ENCODE data around the gene ZBTB32. TPM values are rescaled to one million over a fixed set of nuclear protein-coding genes. Genes with fewer than 3 reads are reported as not detected.

ZBTB32 gene
- total RNA-seq, 1 donor from 2014 or later, result not detected

DNA sequence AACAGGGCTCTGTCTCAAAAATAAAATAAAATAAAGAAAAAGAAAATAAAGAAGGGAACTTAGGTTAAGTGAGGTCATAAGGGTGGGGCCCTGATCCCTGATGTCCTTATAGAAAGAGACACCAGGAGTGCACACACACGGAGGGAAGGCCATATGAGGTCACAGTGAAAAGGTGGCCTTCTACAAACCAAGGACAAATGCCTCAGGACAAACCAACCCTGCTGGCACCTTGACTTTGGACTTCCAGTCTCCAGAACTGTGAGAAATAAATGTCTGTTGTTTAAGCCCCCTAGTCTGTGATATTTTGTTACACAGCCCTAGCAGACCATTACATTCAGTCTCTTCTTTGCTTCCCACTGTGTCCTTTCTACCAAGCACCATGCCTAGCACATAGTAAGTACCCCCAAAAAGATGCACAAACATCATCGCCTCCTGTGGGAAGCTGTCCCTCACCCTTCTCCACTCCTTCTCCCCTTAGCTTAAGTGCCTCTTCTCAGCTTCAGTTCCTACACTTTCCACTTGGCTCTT is 8.4 kb upstream of the ZBTB32 start:
- no peak overlapping the region for H3K27ac Mint-ChIP-seq (ENCODE audit: unreplicated experiment)
- TF ChIP-seq, protein P1, sequence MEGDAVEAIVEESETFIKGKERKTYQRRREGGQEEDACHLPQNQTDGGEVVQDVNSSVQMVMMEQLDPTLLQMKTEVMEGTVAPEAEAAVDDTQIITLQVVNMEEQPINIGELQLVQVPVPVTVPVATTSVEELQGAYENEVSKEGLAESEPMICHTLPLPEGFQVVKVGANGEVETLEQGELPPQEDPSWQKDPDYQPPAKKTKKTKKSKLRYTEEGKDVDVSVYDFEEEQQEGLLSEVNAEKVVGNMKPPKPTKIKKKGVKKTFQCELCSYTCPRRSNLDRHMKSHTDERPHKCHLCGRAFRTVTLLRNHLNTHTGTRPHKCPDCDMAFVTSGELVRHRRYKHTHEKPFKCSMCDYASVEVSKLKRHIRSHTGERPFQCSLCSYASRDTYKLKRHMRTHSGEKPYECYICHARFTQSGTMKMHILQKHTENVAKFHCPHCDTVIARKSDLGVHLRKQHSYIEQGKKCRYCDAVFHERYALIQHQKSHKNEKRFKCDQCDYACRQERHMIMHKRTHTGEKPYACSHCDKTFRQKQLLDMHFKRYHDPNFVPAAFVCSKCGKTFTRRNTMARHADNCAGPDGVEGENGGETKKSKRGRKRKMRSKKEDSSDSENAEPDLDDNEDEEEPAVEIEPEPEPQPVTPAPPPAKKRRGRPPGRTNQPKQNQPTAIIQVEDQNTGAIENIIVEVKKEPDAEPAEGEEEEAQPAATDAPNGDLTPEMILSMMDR (conservative IDR thresholded peaks at IDR 0.05), result no peak
- H3K36me3 Mint-ChIP-seq (ENCODE audit: low read depth), result no peaks in the 10 kb centered on the region
- no peaks in the 10 kb centered on the region for H3K9me3 Mint-ChIP-seq
- peaks cover 4% of the 10 kb centered on the region for H3K4me1 Mint-ChIP-seq
- H3K27me3 Mint-ChIP-seq (ENCODE audit: low read depth), result peaks cover 2% of the 10 kb centered on the region
- H3K4me3 Mint-ChIP-seq, result no peak overlapping the region
- no peak for DNase-seq (ENCODE audit: low read depth, low spot score)

DNA sequence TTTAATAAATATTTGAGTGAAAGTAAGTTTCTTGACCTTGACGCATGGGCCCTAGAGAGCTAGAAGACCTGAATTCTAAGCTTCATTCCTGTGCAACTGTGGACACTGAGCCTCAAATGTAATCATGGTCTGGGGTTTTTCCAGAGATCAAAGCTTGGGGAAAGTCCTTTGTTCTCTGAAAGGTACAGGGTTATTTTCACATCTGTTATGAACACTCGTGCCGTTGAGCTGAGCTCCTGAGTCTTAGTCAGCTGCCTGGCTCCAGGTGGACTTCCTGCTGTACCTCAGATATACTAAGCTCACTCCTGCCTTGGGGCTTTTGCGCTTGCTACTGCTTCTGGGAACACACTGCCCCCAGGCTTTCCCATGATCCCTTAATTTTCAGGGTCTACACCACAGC is 7.5 kb upstream of the ZBTB32 start:
- no peak for DNase-seq (ENCODE audit: low read depth, low spot score)
- no peak overlapping the region for H3K27ac Mint-ChIP-seq (ENCODE audit: unreplicated experiment)
- no peaks in the 10 kb centered on the region for H3K9me3 Mint-ChIP-seq
- H3K4me1 Mint-ChIP-seq, result peaks cover 4% of the 10 kb centered on the region
- H3K4me3 Mint-ChIP-seq, result no peak overlapping the region
- peaks cover 2% of the 10 kb centered on the region for H3K27me3 Mint-ChIP-seq (ENCODE audit: low read depth)
- no peaks in the 10 kb centered on the region for H3K36me3 Mint-ChIP-seq (ENCODE audit: low read depth)
- TF ChIP-seq, protein P1 (conservative IDR thresholded peaks at IDR 0.05), result no peak

DNA sequence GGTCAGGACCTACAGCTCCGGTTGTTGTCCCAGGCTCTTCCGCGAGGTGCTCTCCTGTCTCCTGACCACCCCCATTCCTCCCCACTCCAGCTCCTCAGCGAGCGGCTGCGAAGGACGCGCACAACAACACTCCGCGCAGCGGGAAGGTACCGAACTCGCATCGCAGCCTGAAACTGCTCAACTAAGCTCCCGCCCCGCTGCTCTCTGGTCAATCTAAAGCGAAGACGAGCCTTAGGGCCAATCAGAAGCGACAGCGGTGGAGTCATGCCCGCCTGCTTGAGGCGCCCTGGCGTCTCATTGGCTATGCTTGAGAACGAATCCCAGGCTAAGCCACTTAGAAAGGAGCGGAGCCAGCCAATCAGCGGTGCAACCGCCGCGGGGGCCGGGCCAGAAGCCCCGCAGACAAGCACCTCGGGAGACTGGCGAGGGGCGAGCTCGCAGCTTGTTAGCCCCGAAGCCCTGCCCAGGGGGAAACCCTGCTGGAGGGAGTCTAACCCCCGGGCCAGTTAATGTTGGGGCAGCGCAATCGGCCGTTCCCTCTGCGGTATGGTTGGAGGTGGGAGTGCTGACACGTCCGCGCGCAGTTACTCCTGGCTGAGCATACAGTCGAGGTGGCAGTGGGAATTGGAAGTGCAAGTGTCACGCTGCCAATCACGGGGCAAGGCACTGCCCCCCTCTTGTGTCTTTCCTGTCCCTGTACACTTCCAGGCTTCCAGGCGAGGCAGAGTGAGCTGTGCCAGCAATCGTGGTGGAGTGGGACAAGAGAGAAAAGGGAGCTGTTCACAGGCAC is 1.9 kb upstream of the ZBTB32 start:
- Mint-ChIP-seq H3K27ac (ENCODE audit: unreplicated experiment) (peak overlapping the region; percentile 53), H3K27me3 (ENCODE audit: low read depth) (peaks cover 9% of the 10 kb centered on the region), H3K4me3 (peak overlapping the region; percentile 91), H3K9me3 (no peaks in the 10 kb centered on the region), H3K4me1 (peaks cover 6% of the 10 kb centered on the region), H3K36me3 (ENCODE audit: low read depth) (no peaks in the 10 kb centered on the region)
- peak; percentile 83 for DNase-seq (ENCODE audit: low read depth, low spot score)
- TF ChIP-seq, protein P1 (conservative IDR thresholded peaks at IDR 0.05), result no peak

DNA sequence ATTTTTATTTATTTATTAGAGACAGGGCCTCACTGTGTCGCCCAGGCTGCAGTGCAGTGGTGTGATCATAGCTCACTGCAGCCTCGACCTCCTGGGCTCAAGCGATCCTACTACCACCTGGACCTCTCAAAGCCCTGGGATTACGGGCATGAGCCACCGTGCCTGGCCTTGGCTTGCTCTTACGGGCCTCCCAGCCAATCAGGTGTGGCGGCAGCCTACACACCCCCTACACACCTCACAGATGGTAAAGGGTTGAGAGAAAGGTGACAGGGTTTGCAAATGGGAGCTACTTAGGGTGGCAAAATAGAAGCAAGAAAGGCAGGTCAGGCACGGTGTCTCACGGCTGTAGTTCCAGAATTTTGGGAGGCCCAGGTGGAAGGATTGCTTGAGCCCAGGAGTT is 1.0 kb upstream of the ZBTB32 start:
- no peaks in the 10 kb centered on the region for H3K36me3 Mint-ChIP-seq (ENCODE audit: low read depth)
- peaks cover 9% of the 10 kb centered on the region for H3K27me3 Mint-ChIP-seq (ENCODE audit: low read depth)
- no peak overlapping the region for H3K4me3 Mint-ChIP-seq
- H3K4me1 Mint-ChIP-seq, result peaks cover 6% of the 10 kb centered on the region
- no peak for DNase-seq (ENCODE audit: low read depth, low spot score)
- no peaks in the 10 kb centered on the region for H3K9me3 Mint-ChIP-seq
- H3K27ac Mint-ChIP-seq (ENCODE audit: unreplicated experiment), result no peak overlapping the region
- TF ChIP-seq, protein P1 (conservative IDR thresholded peaks at IDR 0.05), result no peak

DNA sequence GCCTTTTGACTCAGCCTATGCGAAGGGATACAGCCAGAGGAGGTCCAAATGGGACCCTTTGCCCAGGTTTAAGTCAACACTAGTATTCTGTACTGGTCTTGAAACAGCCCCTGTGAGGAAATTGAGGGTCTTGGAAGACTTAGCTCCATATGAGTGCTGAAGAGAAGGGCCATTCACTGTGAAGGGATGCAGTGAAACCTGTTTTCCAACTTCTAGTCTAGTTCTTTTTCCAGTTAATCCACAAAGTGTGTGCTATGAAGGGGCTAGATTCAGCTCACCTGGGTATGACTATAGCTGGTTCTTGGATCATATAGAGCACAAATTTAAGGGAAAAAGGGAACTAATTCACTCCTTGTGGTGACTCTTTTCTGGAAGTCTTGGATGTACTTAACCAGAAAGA is 4.0 kb downstream of the ZBTB32 start:
- Mint-ChIP-seq H3K36me3 (ENCODE audit: low read depth) (no peaks in the 10 kb centered on the region), H3K27ac (ENCODE audit: unreplicated experiment) (no peak overlapping the region), H3K4me3 (no peak overlapping the region), H3K9me3 (no peaks in the 10 kb centered on the region), H3K4me1 (no peaks in the 10 kb centered on the region), H3K27me3 (ENCODE audit: low read depth) (peaks cover 2% of the 10 kb centered on the region)
- TF ChIP-seq, protein P1 (conservative IDR thresholded peaks at IDR 0.05), result no peak
- DNase-seq (ENCODE audit: low read depth, low spot score), result no peak

Data from neural crest cell (in vitro differentiated cells).